Activated CD8-positive, alpha-beta T cell treated with anti-CD3 and anti-CD28 coated beads for 36 hours (primary cell): ENCODE data around the gene ATG4C. TPM values are rescaled to one million over a fixed set of nuclear protein-coding genes. Genes with fewer than 3 reads are reported as not detected.

ENCODE experiments used
- ATAC-seq: fragments of 200-7000 bp; cut with Tn5 transposase; one replicate; pipeline ENCODE4 v1.10.0; 2021; ENCODE audit warnings: mild to moderate bottlenecking, moderate library complexity
- CTCF ChIA-PET: fragments of 350-600 bp; sonication (Branson Sonifier 250); formaldehyde crosslinking; loops from one replicate; lab custom pipeline; 2021; ENCODE audit warnings: antibody characterized with exemption; lab: Charles Lee
- POLR2A ChIA-PET: fragments of 350-600 bp; sonication (Branson Sonifier 250); formaldehyde crosslinking; loops from one replicate; lab custom pipeline; 2021; ENCODE audit warnings: antibody characterized with exemption; lab: Charles Lee
- DNase-seq: peaks from one replicate; pipeline ENCODE4 v3.0.0-alpha.2; 2020
- H3K27ac Mint-ChIP-seq: one replicate; pipeline ENCODE4 v1.8.0; 2021; ENCODE audit warnings: mild to moderate bottlenecking, mixed read lengths
- H3K27me3 Mint-ChIP-seq: one replicate; pipeline ENCODE4 v1.8.0; 2021; ENCODE audit warnings: mixed read lengths
- H3K36me3 Mint-ChIP-seq: one replicate; pipeline ENCODE4 v1.8.0; 2021; ENCODE audit warnings: low read depth, mixed read lengths
- H3K4me1 Mint-ChIP-seq: one replicate; pipeline ENCODE4 v1.8.0; 2021; ENCODE audit warnings: low read depth, mixed read lengths
- H3K4me3 Mint-ChIP-seq: one replicate; pipeline ENCODE4 v1.8.0; 2021; ENCODE audit warnings: mild to moderate bottlenecking, moderate library complexity, mixed read lengths
- H3K9me3 Mint-ChIP-seq: one replicate; pipeline ENCODE4 v1.8.0; 2021; ENCODE audit warnings: mixed read lengths
- CTCF ChIP-seq: fragments of 200-600 bp; IDR thresholded peaks from one replicate; pipeline ENCODE4 v1.8.0; 2022; ENCODE audit warnings: antibody characterized with exemption, mild to moderate bottlenecking
- intact Hi-C: fragments of 100-400 bp; cut with micrococcal nuclease; formaldehyde crosslinking; loops from one replicate; pipeline ENCODE4 v1.10.0; 2022
- total RNA-seq, 2 experiments: library from RNA; stranded (reverse); gene quantifications; one replicate each; pipeline ENCODE4 v1.2.3, GENCODE V29; 2021

ATG4C gene
- total RNA-seq, 2 experiments from 2014 or later = 13.7 to 15.5 TPM

GRCh38 chr1:62906428-62906886 is 122.5 kb downstream of the ATG4C start:
- Mint-ChIP-seq H3K4me1 (peaks cover 10% of the 10 kb centered on the region), H3K4me3 (no peak overlapping the region), H3K27ac (no peak overlapping the region), H3K36me3 (no peaks in the 10 kb centered on the region), H3K9me3 (no peaks in the 10 kb centered on the region), H3K27me3 (peaks cover 4% of the 10 kb centered on the region)
- TF ChIP-seq CTCF = peak; percentile 57
- intact Hi-C loops = no loop called here
- DNase-seq (peak; percentile 10), ATAC-seq (no peak)
- ChIA-PET POLR2A (no interaction called here), CTCF (interaction anchor here (1.0 to 1.9 kb wide), 13 partner anchors 10 to 250 kb away, joined by 3 to 11 read pairs (median 4); no protein-coding TSS in a partner anchor)

DNA sequence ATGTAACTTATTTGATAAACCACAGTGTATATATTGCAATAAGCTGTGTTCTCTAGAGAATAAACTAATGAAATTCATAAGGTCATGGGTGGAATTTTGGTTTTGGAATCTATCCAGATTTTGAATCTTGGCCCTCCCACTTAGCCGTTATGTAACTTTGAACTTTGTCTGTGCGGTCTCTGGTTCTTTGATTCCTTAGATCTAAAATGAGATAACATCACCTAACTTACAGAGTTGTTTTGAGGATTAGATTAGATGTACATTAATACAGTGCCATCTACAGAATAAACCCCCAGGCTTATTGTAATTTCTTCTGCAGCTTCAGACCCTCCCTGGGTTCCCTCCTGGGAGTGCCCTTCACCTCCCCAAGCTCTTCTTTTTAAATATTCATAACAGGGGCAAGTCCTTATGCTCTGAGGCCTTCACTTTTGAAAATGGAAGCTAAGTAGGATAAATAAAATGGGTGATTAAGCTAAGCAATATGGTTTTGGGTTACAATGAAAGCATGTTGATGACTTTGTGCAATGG is 124.3 kb downstream of the ATG4C start:
- peaks cover 4% of the 10 kb centered on the region for H3K27me3 Mint-ChIP-seq
- ATAC-seq (no peak), DNase-seq (no peak)
- TF ChIP-seq CTCF = no peak
- H3K27ac Mint-ChIP-seq = no peak overlapping the region
- no peaks in the 10 kb centered on the region for H3K36me3 Mint-ChIP-seq
- no peak overlapping the region for H3K4me3 Mint-ChIP-seq
- H3K9me3 Mint-ChIP-seq = no peaks in the 10 kb centered on the region
- CTCF ChIA-PET = interaction anchor here (0.8 to 1.5 kb wide), 3 partner anchors 8 to 243 kb away, joined by 3 to 6 read pairs (median 4); no protein-coding TSS in a partner anchor
- H3K4me1 Mint-ChIP-seq = peaks cover 10% of the 10 kb centered on the region
- POLR2A ChIA-PET = no interaction called here
- intact Hi-C loops = no loop called here

GRCh38 chr1:62912028-62912638 is 128.2 kb downstream of the ATG4C start:
- no peak for ATAC-seq
- intact Hi-C loops = no loop called here
- peaks cover 10% of the 10 kb centered on the region for H3K4me1 Mint-ChIP-seq
- H3K27ac Mint-ChIP-seq = no peak overlapping the region
- TF ChIP-seq CTCF = peak; percentile 51
- H3K9me3 Mint-ChIP-seq = no peaks in the 10 kb centered on the region
- H3K4me3 Mint-ChIP-seq = no peak overlapping the region
- peaks cover 6% of the 10 kb centered on the region for H3K27me3 Mint-ChIP-seq
- ChIA-PET POLR2A (no interaction called here), CTCF (interaction anchor here (0.9 kb wide), 1 partner anchor 39 kb away, joined by 4 read pairs; no protein-coding TSS in a partner anchor)
- H3K36me3 Mint-ChIP-seq = no peaks in the 10 kb centered on the region
- no peak for DNase-seq

Other genes with a start within 250 kb of the ATG4C start
- gene ANGPTL3, start 186.6 kb upstream of the ATG4C start, total RNA-seq = not detected
- 10 to 100 TPM in 1 of 2 experiments, 1 to 10 TPM in 1; 6.6 to 16.8 TPM for gene DOCK7, start 95.7 kb upstream of the ATG4C start, total RNA-seq